Endodermal cell (in vitro differentiated cells): ENCODE data around the gene TMEM38A. TPM values are rescaled to one million over a fixed set of nuclear protein-coding genes. Genes with fewer than 3 reads are reported as not detected.

Experiments
- DNase-seq: peaks from one replicate; pipeline ENCODE4 v3.0.0-alpha.2; 2017
- H3K27ac ChIP-seq: 2 replicates; pipeline ENCODE4 v1.5.1; 2013; ENCODE audit warnings: mild to moderate bottlenecking, low read depth, low read length, moderate library complexity
- H3K27me3 ChIP-seq: 2 replicates; pipeline ENCODE4 v1.6.1; 2013; ENCODE audit warnings: mild to moderate bottlenecking, low read length, moderate library complexity; ENCODE audit not compliant: insufficient read depth, control insufficient read depth, poor library complexity, severe bottlenecking
- H3K36me3 ChIP-seq: 2 replicates; pipeline ENCODE4 v1.7.0; 2013; ENCODE audit warnings: mild to moderate bottlenecking, low read length, moderate library complexity; ENCODE audit not compliant: control insufficient read depth, insufficient read depth
- H3K4me1 ChIP-seq: one replicate; pipeline ENCODE4 v1.7.0; 2013; ENCODE audit warnings: low read length; ENCODE audit not compliant: control insufficient read depth, insufficient read depth
- H3K4me3 ChIP-seq: 2 replicates; pipeline ENCODE4 v1.5.1; 2013; ENCODE audit warnings: mild to moderate bottlenecking, low read length, moderate library complexity
- H3K9ac ChIP-seq: 2 replicates; pipeline ENCODE4 v1.6.1; 2013; ENCODE audit warnings: mild to moderate bottlenecking, low read length, moderate library complexity; ENCODE audit not compliant: poor library complexity, severe bottlenecking; ENCODE audit errors: extremely low read depth
- H3K9me3 ChIP-seq: 2 replicates; pipeline ENCODE4 v1.6.1; 2013; ENCODE audit warnings: mild to moderate bottlenecking, low read length, moderate library complexity; ENCODE audit not compliant: control insufficient read depth
- H3K27ac Mint-ChIP-seq: 2 replicates; pipeline ENCODE4 v1.8.0; 2020; ENCODE audit warnings: mixed read lengths
- H3K27me3 Mint-ChIP-seq: 2 replicates; pipeline ENCODE4 v1.8.0; 2021; ENCODE audit warnings: mild to moderate bottlenecking, mixed read lengths; ENCODE audit not compliant: insufficient read depth
- H3K36me3 Mint-ChIP-seq: 2 replicates; pipeline ENCODE4 v1.8.0; 2020; ENCODE audit warnings: low read depth, mixed read lengths
- H3K4me1 Mint-ChIP-seq: 2 replicates; pipeline ENCODE4 v1.8.0; 2020; ENCODE audit warnings: mixed read lengths
- H3K4me3 Mint-ChIP-seq: 2 replicates; pipeline ENCODE4 v1.8.0; 2020; ENCODE audit warnings: mild to moderate bottlenecking, moderate library complexity, mixed read lengths
- H3K9me3 Mint-ChIP-seq: 2 replicates; pipeline ENCODE4 v1.8.0; 2020; ENCODE audit warnings: mild to moderate bottlenecking, mixed read lengths
- CTCF ChIP-seq: fragments of 200-600 bp; sonication (generic); conservative IDR thresholded peaks from 2 replicates; pipeline ENCODE4 v1.5.0; 2021; ENCODE audit warnings: antibody characterized with exemption, mild to moderate bottlenecking
- WGBS, 2 experiments: methylation state at CpG; one replicate each; pipeline versions ENCODE4 v1.1.5 to v1.1.7; 2013; ENCODE audit warnings: missing lambda C conversion rate in 2 of 2, mixed read lengths in 1 of 2; ENCODE audit not compliant: insufficient coverage in 1 of 2, insufficient read length in 1 of 2; 5-methylcytosine and 5-hydroxymethylcytosine counted together
- total RNA-seq, 2 donors: library from RNA; stranded (reverse); fragmentation: NEBNext Ultra II Directional in 1 of 2; extraction: Animal tissue kit (Norgen Biotek cat#: 25700) in 1 of 2; gene quantifications; 2 replicates in 1 of 2; 3 replicates in 1 of 2; pipeline ENCODE4 v1.2.1, GENCODE V29; 2021

The TMEM38A gene
- total RNA-seq, 2 donors from 2014 or later, result 5.1 to 6.8 TPM

GRCh38 chr19:16655727-16656126 is 5.2 kb upstream of the TMEM38A start:
- no peak overlapping the region for H3K4me3 Mint-ChIP-seq
- H3K27ac Mint-ChIP-seq, result no peak overlapping the region
- peaks cover 75% of the 10 kb centered on the region for H3K36me3 ChIP-seq
- no peaks in the 10 kb centered on the region for H3K27me3 Mint-ChIP-seq
- WGBS, 2 experiments, result 83 to 93% methylated on average over 9 to 11 of the region's 11 CpGs
- H3K4me1 Mint-ChIP-seq, result no peaks in the 10 kb centered on the region
- H3K4me1 ChIP-seq, result no peaks in the 10 kb centered on the region
- TF ChIP-seq CTCF, result no peak
- no peak overlapping the region for H3K9ac ChIP-seq
- H3K9me3 Mint-ChIP-seq, result no peaks in the 10 kb centered on the region
- H3K9me3 ChIP-seq, result no peaks in the 10 kb centered on the region
- no peak overlapping the region for H3K27ac ChIP-seq
- H3K36me3 Mint-ChIP-seq, result peaks cover 72% of the 10 kb centered on the region
- no peak for DNase-seq
- H3K4me3 ChIP-seq, result no peak overlapping the region
- no peaks in the 10 kb centered on the region for H3K27me3 ChIP-seq

- H3K27me3 Mint-ChIP-seq, result peaks cover 8% of the 10 kb centered on the region
- H3K9me3 Mint-ChIP-seq, result no peaks in the 10 kb centered on the region
- WGBS, 2 experiments, result 98 to 99% methylated on average over 5 of the region's 5 CpGs
- peaks cover 57% of the 10 kb centered on the region for H3K36me3 Mint-ChIP-seq
- no peak overlapping the region for H3K9ac ChIP-seq
- H3K9me3 ChIP-seq, result no peaks in the 10 kb centered on the region
- no peaks in the 10 kb centered on the region for H3K4me1 Mint-ChIP-seq
- H3K4me3 Mint-ChIP-seq, result no peak overlapping the region
- DNase-seq, result no peak
- TF ChIP-seq CTCF, result no peak
- no peaks in the 10 kb centered on the region for H3K4me1 ChIP-seq
- H3K36me3 ChIP-seq, result peaks cover 62% of the 10 kb centered on the region
- H3K4me3 ChIP-seq, result no peak overlapping the region
- no peaks in the 10 kb centered on the region for H3K27me3 ChIP-seq
- no peak overlapping the region for H3K27ac ChIP-seq
- H3K27ac Mint-ChIP-seq, result no peak overlapping the region
These were observed 3.6 kb upstream of the TMEM38A start for GRCh38 chr19:16657384-16657783.

GRCh38 chr19:16659464-16659831 is 1.5 kb upstream of the TMEM38A start:
- H3K4me1 Mint-ChIP-seq, result peaks cover 2% of the 10 kb centered on the region
- H3K36me3 Mint-ChIP-seq, result peaks cover 38% of the 10 kb centered on the region
- peaks cover 8% of the 10 kb centered on the region for H3K27me3 Mint-ChIP-seq

More at GRCh38 chr19:16659464-16659831, 1.5 kb upstream of the TMEM38A start:
- DNase-seq, result no peak
- H3K4me1 ChIP-seq, result no peaks in the 10 kb centered on the region
- H3K4me3 ChIP-seq, result peak overlapping the region; percentile 97
- no peaks in the 10 kb centered on the region for H3K9me3 Mint-ChIP-seq
- peak overlapping the region; percentile 96 for H3K4me3 Mint-ChIP-seq
- no peak for TF ChIP-seq CTCF
- WGBS, 2 experiments, result 0 to 6% methylated on average over 4 to 14 of the region's 14 CpGs
- H3K27me3 ChIP-seq, result no peaks in the 10 kb centered on the region
- peaks cover 42% of the 10 kb centered on the region for H3K36me3 ChIP-seq
- no peaks in the 10 kb centered on the region for H3K9me3 ChIP-seq
- peak overlapping the region; percentile 88 for H3K27ac ChIP-seq
- H3K9ac ChIP-seq, result peak overlapping the region; percentile 61
- peak overlapping the region; percentile 100 for H3K27ac Mint-ChIP-seq
